ENCODE results near the gene TLK1. TPM values are rescaled to one million over a fixed set of nuclear protein-coding genes. Genes with fewer than 3 reads are reported as not detected.
"Not testable (repeated sequence)": the region's sequence is repeated elsewhere in the genome, so short reads cannot be mapped to it uniquely, and the experiment has no call there.

The TLK1 gene
- polyA plus RNA-seq, 6 donors from 2014 or later: 21.1 to 86.1 (median 62.8) TPM

DNA sequence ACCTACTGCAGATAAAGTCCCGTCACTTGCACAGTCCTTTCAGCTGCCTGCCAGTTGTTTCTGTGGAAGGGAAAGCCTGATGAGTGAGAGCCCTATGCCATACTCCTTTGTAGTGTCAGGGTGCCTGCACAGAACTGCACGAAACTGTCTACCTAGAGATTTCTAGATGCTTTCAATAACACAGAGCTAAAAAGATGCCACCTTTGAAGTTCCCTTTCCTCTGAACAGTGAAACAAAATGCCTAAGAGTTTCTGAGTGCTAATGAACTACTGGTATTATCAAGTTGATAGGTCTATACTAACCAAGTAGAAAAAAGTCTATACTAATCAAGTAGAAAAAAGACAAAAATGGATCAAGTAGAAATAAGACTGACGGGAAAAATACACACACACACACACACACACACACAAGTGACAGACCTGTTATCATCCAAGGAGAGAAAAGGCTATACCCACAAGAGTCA is 79.0 kb downstream of the TLK1 start:
- Mint-ChIP-seq H3K9me3 (no peaks in the 10 kb centered on the region), H3K4me3 (no peak overlapping the region), H3K4me1 (peaks cover 32 to 44% (median 39%) of the 10 kb centered on the region in 3 donors), H3K27ac (peak overlapping the region in 4 of 6 donors; percentile 0 to 83 (median 26)), H3K36me3 (peaks cover 18 to 35% of the 10 kb centered on the region in 2 donors), H3K27me3 (no peaks in the 10 kb centered on the region)
- ATAC-seq (ENCODE audit: low read depth in 2 of 2) (no peak), DNase-seq (no peak)

GRCh38 chr2:171080607-171081006 is 80.1 kb downstream of the TLK1 start:
- H3K27ac Mint-ChIP-seq: peak overlapping the region in 2 of 6 donors; percentile 29 to 70
- peaks cover 26 to 41% (median 31%) of the 10 kb centered on the region in 3 donors for H3K4me1 Mint-ChIP-seq
- no peaks in the 10 kb centered on the region for H3K9me3 Mint-ChIP-seq
- no peak for DNase-seq
- no peak for ATAC-seq (ENCODE audit: low read depth in 2 of 2)
- H3K27me3 Mint-ChIP-seq: no peaks in the 10 kb centered on the region
- no peak overlapping the region for H3K4me3 Mint-ChIP-seq
- H3K36me3 Mint-ChIP-seq: peaks cover 18 to 40% of the 10 kb centered on the region in 2 donors

DNA sequence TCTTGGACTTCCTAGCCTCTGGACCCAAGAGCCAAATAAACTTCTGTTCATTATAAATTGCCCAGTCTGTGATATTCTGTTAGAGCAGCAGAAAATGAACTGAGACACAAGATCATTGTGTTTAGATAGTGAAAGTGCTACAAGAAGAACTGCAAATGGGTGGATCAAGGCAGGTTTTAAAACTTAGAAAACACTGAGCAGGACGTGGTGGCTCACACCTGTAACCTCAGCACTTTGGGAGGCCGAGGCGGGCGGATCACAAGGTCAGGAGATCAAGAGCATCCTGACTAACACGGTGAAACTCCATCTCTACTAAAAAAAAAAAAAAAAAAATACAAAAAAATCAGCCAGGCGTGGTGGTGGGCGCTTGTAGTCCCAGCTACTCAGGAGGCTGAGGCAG is 84.3 kb downstream of the TLK1 start:
- ATAC-seq (ENCODE audit: low read depth in 2 of 2); H3K4me3 Mint-ChIP-seq; H3K27me3 Mint-ChIP-seq; H3K9me3 Mint-ChIP-seq; DNase-seq: not testable (repeated sequence)
- Mint-ChIP-seq H3K36me3 (peaks cover 18 to 35% of the 10 kb centered on the region in 2 donors), H3K4me1 (peaks cover 7 to 14% (median 10%) of the 10 kb centered on the region in 3 donors), H3K27ac (peak overlapping the region in 2 of 6 donors; percentile 56 to 68)

DNA sequence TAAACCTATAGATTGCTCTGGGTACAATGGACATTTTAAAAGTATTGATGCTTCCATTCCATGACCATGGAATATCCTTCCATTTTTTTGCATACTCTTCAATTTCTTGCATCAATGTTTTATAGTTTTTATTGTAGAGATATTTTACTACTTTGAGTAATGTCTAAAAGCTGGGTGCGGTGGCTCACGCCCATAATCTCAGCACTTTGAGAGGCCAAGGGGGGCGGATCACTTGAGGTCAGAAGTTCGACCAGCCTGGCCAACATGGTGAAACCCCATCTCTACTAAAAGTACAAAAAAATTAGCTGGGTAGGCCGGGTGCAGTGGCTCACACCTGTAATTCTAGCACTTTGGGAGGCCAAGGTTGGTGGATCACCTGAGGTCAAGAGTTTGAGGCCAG is 88.5 kb downstream of the TLK1 start:
- no peak overlapping the region for H3K27ac Mint-ChIP-seq
- H3K9me3 Mint-ChIP-seq: peaks cover 0 to 4% (median 0%) of the 10 kb centered on the region in 7 donors
- ATAC-seq (ENCODE audit: low read depth in 2 of 2): no peak
- peaks cover 14 to 15% of the 10 kb centered on the region in 2 donors for H3K36me3 Mint-ChIP-seq
- no peak overlapping the region for H3K4me3 Mint-ChIP-seq
- H3K27me3 Mint-ChIP-seq: no peaks in the 10 kb centered on the region
- peaks cover 5 to 8% (median 6%) of the 10 kb centered on the region in 3 donors for H3K4me1 Mint-ChIP-seq
- no peak for DNase-seq

DNA sequence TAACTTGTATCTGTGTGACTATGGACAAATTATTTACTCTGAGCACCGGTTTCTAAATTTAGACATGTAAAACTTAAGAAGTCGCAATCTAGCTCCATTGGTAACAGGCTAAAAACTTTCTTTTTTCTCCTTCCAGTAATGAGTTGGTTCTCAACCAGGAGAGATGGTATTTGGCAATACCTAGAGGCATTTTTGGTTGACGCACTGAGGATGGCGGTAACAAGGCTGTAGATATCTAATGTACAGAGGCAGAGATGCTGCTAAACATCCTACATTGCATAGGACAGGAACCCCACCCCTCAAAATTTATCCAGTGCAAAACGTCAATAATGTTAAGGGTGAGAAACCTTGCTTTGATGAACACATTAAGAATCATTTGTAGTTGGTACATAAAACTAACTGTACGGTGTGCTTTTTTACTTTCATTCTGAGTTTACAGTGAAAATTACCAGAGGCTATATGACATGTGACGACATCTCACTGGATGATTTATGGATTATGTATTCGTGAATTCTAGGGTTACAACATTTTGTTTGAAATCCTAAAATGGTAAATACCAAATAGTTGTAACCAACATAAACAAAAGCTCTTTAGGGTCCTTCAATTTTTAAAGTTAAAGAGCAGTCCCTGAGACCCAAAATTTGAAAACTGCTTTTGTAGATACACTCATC is 91.3 kb downstream of the TLK1 start:
- Mint-ChIP-seq H3K9me3 (peaks cover 0 to 4% (median 0%) of the 10 kb centered on the region in 7 donors), H3K4me3 (no peak overlapping the region), H3K27me3 (no peaks in the 10 kb centered on the region), H3K4me1 (peaks cover 3 to 9% (median 3%) of the 10 kb centered on the region in 3 donors), H3K36me3 (peaks cover 5 to 11% of the 10 kb centered on the region in 2 donors), H3K27ac (peak overlapping the region in 1 of 6 donors; percentile 26)
- no peak for DNase-seq
- no peak for ATAC-seq (ENCODE audit: low read depth in 2 of 2)

DNA sequence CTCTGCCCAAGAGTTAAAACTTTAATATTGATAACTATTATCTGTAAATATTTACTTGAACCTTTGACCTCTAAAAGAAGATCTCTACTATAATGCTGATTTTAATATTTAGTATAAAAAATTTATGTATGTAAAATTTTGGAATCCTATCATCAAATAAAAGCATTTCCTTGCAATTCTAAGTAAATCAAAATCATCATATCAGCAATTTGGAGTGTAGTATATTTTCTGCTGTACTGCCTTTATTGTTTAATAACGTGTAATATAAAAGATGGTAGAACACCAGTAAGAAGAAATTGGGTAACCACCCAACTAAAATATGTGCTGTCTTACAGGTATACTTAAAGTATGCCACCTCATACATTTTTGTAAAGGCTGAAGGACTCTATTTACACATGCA is 94.6 kb downstream of the TLK1 start:
- ATAC-seq (ENCODE audit: low read depth in 2 of 2) (no peak), DNase-seq (no peak)
- Mint-ChIP-seq H3K4me1 (peaks cover 6 to 18% (median 7%) of the 10 kb centered on the region in 3 donors), H3K9me3 (peaks cover 0 to 4% (median 0%) of the 10 kb centered on the region in 7 donors), H3K27me3 (no peaks in the 10 kb centered on the region), H3K27ac (no peak overlapping the region), H3K36me3 (peaks cover 5 to 11% of the 10 kb centered on the region in 2 donors), H3K4me3 (no peak overlapping the region)

- Mint-ChIP-seq H3K27me3 (no peaks in the 10 kb centered on the region), H3K4me1 (peaks cover 3 to 8% (median 7%) of the 10 kb centered on the region in 3 donors), H3K36me3 (peaks cover 12 to 24% of the 10 kb centered on the region in 2 donors), H3K4me3 (no peak overlapping the region), H3K27ac (no peak overlapping the region), H3K9me3 (no peaks in the 10 kb centered on the region)
- no peak for ATAC-seq (ENCODE audit: low read depth in 2 of 2)
- no peak for DNase-seq
These were observed 103.1 kb downstream of the TLK1 start for GRCh38 chr2:171057575-171057974.

DNA sequence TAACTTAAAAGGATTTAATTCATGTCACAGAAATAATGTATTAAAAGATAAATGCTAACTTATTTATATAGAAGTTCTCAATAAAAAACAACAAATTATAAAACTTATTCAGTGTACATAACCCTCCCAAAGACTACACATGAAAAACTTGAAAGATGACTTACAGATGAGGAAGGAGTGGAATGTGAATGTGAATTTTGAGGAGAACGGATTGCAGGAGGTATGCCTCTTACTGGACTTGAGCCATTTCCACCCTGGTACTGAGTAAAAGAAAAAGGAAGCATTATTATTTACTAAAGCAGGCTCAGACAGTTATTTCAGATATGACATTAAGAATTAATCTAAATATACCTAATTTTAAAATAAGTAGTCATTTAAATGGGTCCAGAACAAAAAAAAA is 104.4 kb downstream of the TLK1 start:
- Mint-ChIP-seq H3K36me3 (peaks cover 16 to 34% of the 10 kb centered on the region in 2 donors), H3K4me1 (peaks cover 0 to 7% (median 5%) of the 10 kb centered on the region in 3 donors), H3K9me3 (no peaks in the 10 kb centered on the region), H3K27me3 (no peaks in the 10 kb centered on the region), H3K27ac (peak overlapping the region in 1 of 6 donors; percentile 31), H3K4me3 (no peak overlapping the region)
- ATAC-seq (ENCODE audit: low read depth in 2 of 2) (no peak), DNase-seq (no peak)

- Mint-ChIP-seq H3K4me3 (no peak overlapping the region), H3K27me3 (no peaks in the 10 kb centered on the region), H3K36me3 (peaks cover 25 to 40% of the 10 kb centered on the region in 2 donors), H3K27ac (no peak overlapping the region), H3K4me1 (no peaks in the 10 kb centered on the region), H3K9me3 (no peaks in the 10 kb centered on the region)
- DNase-seq: no peak
- ATAC-seq (ENCODE audit: low read depth in 2 of 2): no peak
These were observed 111.0 kb downstream of the TLK1 start for GRCh38 chr2:171049691-171050090.

DNA sequence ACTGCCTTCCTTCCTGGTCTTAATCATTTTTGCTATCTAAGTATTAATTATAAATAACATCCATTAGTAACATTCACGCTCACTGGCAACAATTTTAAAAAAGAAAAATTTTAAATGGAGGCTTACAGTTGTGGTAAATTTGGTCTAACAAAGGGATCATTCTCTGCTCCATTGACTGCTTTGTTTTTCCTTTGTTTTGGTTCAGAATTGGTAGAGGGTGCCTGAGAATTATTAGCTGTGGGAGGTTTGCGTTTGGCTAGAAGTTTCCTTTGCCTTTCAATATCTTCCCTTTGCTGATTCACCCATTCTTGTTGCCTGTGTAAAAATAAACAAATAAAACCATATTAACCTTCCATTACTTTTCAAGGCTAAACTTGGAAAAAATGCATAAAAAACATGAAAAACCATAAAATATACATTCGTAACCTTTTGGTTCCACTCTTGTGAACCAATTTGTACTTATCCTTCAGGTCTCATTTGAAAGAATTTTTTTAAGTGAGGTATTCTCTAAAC is 114.6 kb downstream of the TLK1 start:
- H3K4me1 Mint-ChIP-seq: peaks cover 11 to 16% (median 12%) of the 10 kb centered on the region in 3 donors
- no peaks in the 10 kb centered on the region for H3K9me3 Mint-ChIP-seq
- no peak overlapping the region for H3K4me3 Mint-ChIP-seq
- ATAC-seq (ENCODE audit: low read depth in 2 of 2) (no peak), DNase-seq (no peak)
- no peaks in the 10 kb centered on the region for H3K27me3 Mint-ChIP-seq
- peaks cover 30 to 39% of the 10 kb centered on the region in 2 donors for H3K36me3 Mint-ChIP-seq
- no peak overlapping the region for H3K27ac Mint-ChIP-seq

GRCh38 chr2:171044416-171044815 is 116.3 kb downstream of the TLK1 start:
- no peak overlapping the region for H3K4me3 Mint-ChIP-seq
- DNase-seq: no peak
- ATAC-seq (ENCODE audit: low read depth in 2 of 2): no peak
- no peaks in the 10 kb centered on the region for H3K9me3 Mint-ChIP-seq
- H3K27me3 Mint-ChIP-seq: no peaks in the 10 kb centered on the region
- peaks cover 33 to 35% of the 10 kb centered on the region in 2 donors for H3K36me3 Mint-ChIP-seq
- peak overlapping the region in 5 of 6 donors; percentile 3 to 65 (median 25) for H3K27ac Mint-ChIP-seq
- peaks cover 11 to 16% (median 12%) of the 10 kb centered on the region in 3 donors for H3K4me1 Mint-ChIP-seq

DNA sequence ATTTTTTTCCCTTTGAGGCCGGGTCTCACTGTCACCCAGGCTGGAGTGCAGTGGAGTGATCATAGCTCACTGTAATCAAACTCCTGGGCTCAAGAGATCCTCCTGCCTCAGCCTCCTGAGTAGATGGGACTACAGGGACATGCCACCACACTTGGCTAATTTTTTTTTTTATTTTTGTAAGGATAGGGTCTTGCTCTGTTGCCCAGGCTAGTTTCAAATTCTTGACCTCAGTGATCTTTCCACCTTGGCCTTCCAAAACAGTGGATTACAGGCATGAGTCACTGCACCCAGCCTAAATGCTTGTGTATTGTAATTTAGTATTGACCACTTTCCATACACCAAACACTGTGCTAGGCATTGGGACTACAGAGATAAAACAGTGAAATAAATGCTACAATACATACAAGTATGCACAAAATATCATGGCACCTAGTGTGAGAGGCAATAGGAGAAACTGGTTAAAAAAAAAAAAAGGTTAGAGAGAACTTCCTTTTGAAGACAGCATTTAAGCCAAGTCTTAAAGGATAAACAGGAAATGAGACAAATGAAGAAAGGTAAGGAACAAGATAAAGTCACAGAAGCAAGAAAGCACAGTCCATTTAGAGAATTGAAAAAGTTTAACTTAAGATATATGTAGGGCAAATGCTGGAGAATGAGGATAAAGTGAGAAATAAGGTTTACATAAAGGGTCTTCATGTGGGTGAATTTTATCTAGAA is 118.3 kb downstream of the TLK1 start:
- DNase-seq (no peak), ATAC-seq (ENCODE audit: low read depth in 2 of 2) (peak in 1 of 2 donors; percentile 35)
- H3K36me3 Mint-ChIP-seq: peaks cover 36 to 39% of the 10 kb centered on the region in 2 donors
- no peaks in the 10 kb centered on the region for H3K27me3 Mint-ChIP-seq
- H3K27ac Mint-ChIP-seq: peak overlapping the region; percentile 54 to 97 (median 83)
- no peak overlapping the region for H3K4me3 Mint-ChIP-seq
- peaks cover 11 to 16% (median 12%) of the 10 kb centered on the region in 3 donors for H3K4me1 Mint-ChIP-seq
- no peaks in the 10 kb centered on the region for H3K9me3 Mint-ChIP-seq

GRCh38 chr2:171036532-171036931 is 124.2 kb downstream of the TLK1 start:
- no peak for DNase-seq
- Mint-ChIP-seq H3K4me1 (no peaks in the 10 kb centered on the region), H3K9me3 (peaks cover 0 to 5% (median 4%) of the 10 kb centered on the region in 7 donors), H3K27me3 (no peaks in the 10 kb centered on the region), H3K27ac (peak overlapping the region in 2 of 6 donors; percentile 66 to 79), H3K4me3 (no peak overlapping the region), H3K36me3 (peaks cover 45 to 52% of the 10 kb centered on the region in 2 donors)
- no peak for ATAC-seq (ENCODE audit: low read depth in 2 of 2)
